BLaER1 treated with 17β-estradiol and CSF1 and Interleukin-3, amounts not matched to agents 10 nM and 100 nM (cell line): ENCODE measurements around the gene CEACAM4.

ENCODE experiments used
- H3K27ac ChIP-seq, 11 experiments: shearing (Covaris generic); formaldehyde crosslinking; 2 replicates each; pipeline ENCODE4 v1.8.1; 2022
- H3K27me3 ChIP-seq, 11 experiments: shearing (Covaris generic); formaldehyde crosslinking; 2 replicates each; pipeline ENCODE4 v1.8.1; 2022
- H3K36me3 ChIP-seq, 11 experiments: shearing (Covaris generic); formaldehyde crosslinking; 2 replicates each; pipeline ENCODE4 v1.8.1; 2022
- H3K4me1 ChIP-seq, 10 experiments: shearing (Covaris generic); formaldehyde crosslinking; 2 replicates each; pipeline ENCODE4 v1.8.1; 2022
- H3K4me2 ChIP-seq, 11 experiments: shearing (Covaris generic); formaldehyde crosslinking; 2 replicates each; pipeline ENCODE4 v1.8.1; 2022
- H3K4me3 ChIP-seq, 10 experiments: shearing (Covaris generic); formaldehyde crosslinking; 2 replicates each; pipeline ENCODE4 v1.8.1; 2022
- H3K9ac ChIP-seq, 11 experiments: shearing (Covaris generic); formaldehyde crosslinking; 2 replicates each; pipeline ENCODE4 v1.8.1; 2022
- H3K9me3 ChIP-seq, 11 experiments: shearing (Covaris generic); formaldehyde crosslinking; replicated peaks in 1 of 11; 2 replicates each; pipeline ENCODE4 v1.8.1; 2022
- H4K20me1 ChIP-seq, 11 experiments: shearing (Covaris generic); formaldehyde crosslinking; 2 replicates each; pipeline ENCODE4 v1.8.1; 2022
- Cebpa-rat ChIP-seq, 11 experiments: shearing (Covaris generic); IDR thresholded peaks; 2 replicates each; pipeline ENCODE4 v1.8.1; 2022

The CEACAM4 gene

GRCh38 chr19:41624515-41624914 is 2.4 kb downstream of the CEACAM4 start:
- no peak for TF ChIP-seq Cebpa-rat (IDR thresholded peaks at IDR 0.05)
- Histone ChIP-seq H3K27me3 (peaks cover 0 to 26% (median 22%) of the 10 kb centered on the region in 11 experiments; a peak in 14 of 22 replicates), H3K4me3 (peak overlapping the region in 3 of 10 experiments; percentile 37 to 73 (median 39); a peak in 5 of 20 replicates), H3K36me3 (no peaks in the 10 kb centered on the region), H3K27ac (peak overlapping the region in 3 of 11 experiments; percentile 4 to 50 (median 4); a peak in 2 of 22 replicates), H4K20me1 (no peaks in the 10 kb centered on the region; a peak in 1 of 22 replicates), H3K9ac (peak overlapping the region in 4 of 11 experiments; percentile 11 to 57 (median 32); a peak in 5 of 22 replicates), H3K4me2 (peak overlapping the region in 6 of 11 experiments; percentile 1 to 100 (median 94); a peak in 10 of 22 replicates), H3K4me1 (peaks cover 5 to 86% (median 68%) of the 10 kb centered on the region in 10 experiments), H3K9me3 (peaks cover 0 to 3% (median 0%) of the 10 kb centered on the region in 11 experiments; a peak in 3 of 22 replicates)

GRCh38 chr19:41623360-41623759 is 3.5 kb downstream of the CEACAM4 start:
- no peak for TF ChIP-seq Cebpa-rat (IDR thresholded peaks at IDR 0.05)
- Histone ChIP-seq H4K20me1 (peaks cover 0 to 2% (median 0%) of the 10 kb centered on the region in 11 experiments; a peak in 1 of 22 replicates), H3K36me3 (no peaks in the 10 kb centered on the region), H3K4me1 (peaks cover 17 to 98% (median 80%) of the 10 kb centered on the region in 10 experiments), H3K27me3 (peaks cover 0 to 25% (median 21%) of the 10 kb centered on the region in 11 experiments; a peak in 14 of 22 replicates), H3K9me3 (no peaks in the 10 kb centered on the region), H3K4me2 (peak overlapping the region in 7 of 11 experiments; percentile 21 to 100 (median 93); a peak in 12 of 22 replicates), H3K4me3 (peak overlapping the region in 2 of 10 experiments; percentile 39 to 73; a peak in 2 of 20 replicates), H3K9ac (peak overlapping the region in 2 of 11 experiments; percentile 11 to 57; a peak in 3 of 22 replicates), H3K27ac (peak overlapping the region in 3 of 11 experiments; percentile 4 to 89 (median 88); a peak in 4 of 22 replicates)

GRCh38 chr19:41621654-41622053 is 5.2 kb downstream of the CEACAM4 start:
- TF ChIP-seq Cebpa-rat (IDR thresholded peaks at IDR 0.05) = peak in 4 of 11 experiments; percentile 16 to 53 (median 38); a peak in 4 of 22 replicates
- Histone ChIP-seq H3K36me3 (no peaks in the 10 kb centered on the region), H3K9ac (peak overlapping the region in 5 of 11 experiments; percentile 23 to 78 (median 57); a peak in 9 of 22 replicates), H3K27ac (peak overlapping the region in 6 of 11 experiments; percentile 17 to 89 (median 84); a peak in 10 of 22 replicates), H3K4me3 (peak overlapping the region in 1 of 10 experiments; percentile 19; a peak in 1 of 20 replicates), H4K20me1 (peaks cover 0 to 3% (median 0%) of the 10 kb centered on the region in 11 experiments; a peak in 2 of 22 replicates), H3K27me3 (peaks cover 0 to 11% (median 6%) of the 10 kb centered on the region in 11 experiments; a peak in 13 of 22 replicates), H3K4me1 (peaks cover 17 to 100% (median 84%) of the 10 kb centered on the region in 10 experiments), H3K9me3 (no peaks in the 10 kb centered on the region), H3K4me2 (peak overlapping the region in 9 of 11 experiments; percentile 34 to 100 (median 85); a peak in 16 of 22 replicates)

GRCh38 chr19:41621226-41621625 is 5.6 kb downstream of the CEACAM4 start:
- H3K9me3 ChIP-seq = no peaks in the 10 kb centered on the region
- no peaks in the 10 kb centered on the region for H3K36me3 ChIP-seq
- H3K4me2 ChIP-seq = peak overlapping the region in 9 of 11 experiments; percentile 34 to 100 (median 86); a peak in 15 of 22 replicates
- no peak for TF ChIP-seq Cebpa-rat (IDR thresholded peaks at IDR 0.05)
- H3K4me3 ChIP-seq = 0 out of 20 replicates have a peak overlapping the region, but pooled peaks of 1 of the 10 experiments have one; percentile 19
- peak overlapping the region in 5 of 11 experiments; percentile 23 to 78 (median 57); a peak in 9 of 22 replicates for H3K9ac ChIP-seq
- H4K20me1 ChIP-seq = peaks cover 0 to 6% (median 0%) of the 10 kb centered on the region in 11 experiments; a peak in 2 of 22 replicates
- H3K27me3 ChIP-seq = peaks cover 0 to 6% (median 2%) of the 10 kb centered on the region in 11 experiments; a peak in 8 of 22 replicates
- peak overlapping the region in 7 of 11 experiments; percentile 70 to 89 (median 82); a peak in 10 of 22 replicates for H3K27ac ChIP-seq
- peaks cover 17 to 100% (median 85%) of the 10 kb centered on the region in 10 experiments for H3K4me1 ChIP-seq

GRCh38 chr19:41620171-41620570 is 6.7 kb downstream of the CEACAM4 start:
- Histone ChIP-seq H4K20me1 (peaks cover 0 to 6% (median 0%) of the 10 kb centered on the region in 11 experiments; a peak in 2 of 22 replicates), H3K4me3 (peak overlapping the region in 1 of 10 experiments; percentile 55; a peak in 1 of 20 replicates), H3K9ac (peak overlapping the region in 8 of 11 experiments; percentile 40 to 78 (median 70); a peak in 11 of 22 replicates), H3K4me2 (peak overlapping the region in 9 of 11 experiments; percentile 70 to 100 (median 86); a peak in 16 of 22 replicates), H3K9me3 (no peaks in the 10 kb centered on the region), H3K36me3 (no peaks in the 10 kb centered on the region), H3K27ac (peak overlapping the region in 10 of 11 experiments; percentile 64 to 89 (median 76); a peak in 17 of 22 replicates), H3K4me1 (peaks cover 17 to 100% (median 90%) of the 10 kb centered on the region in 10 experiments), H3K27me3 (no peaks in the 10 kb centered on the region; a peak in 1 of 22 replicates)
- no peak for TF ChIP-seq Cebpa-rat (IDR thresholded peaks at IDR 0.05)

GRCh38 chr19:41619018-41619556 is 7.8 kb downstream of the CEACAM4 start:
- Histone ChIP-seq H3K4me2 (peak overlapping the region; percentile 47 to 100 (median 85)), H3K4me1 (peaks cover 17 to 93% (median 86%) of the 10 kb centered on the region in 10 experiments), H4K20me1 (peaks cover 0 to 6% (median 0%) of the 10 kb centered on the region in 11 experiments; a peak in 2 of 22 replicates), H3K9ac (peak overlapping the region in 10 of 11 experiments; percentile 52 to 78 (median 67); a peak in 15 of 22 replicates), H3K36me3 (no peaks in the 10 kb centered on the region), H3K9me3 (no peaks in the 10 kb centered on the region), H3K27ac (peak overlapping the region in 10 of 11 experiments; percentile 64 to 89 (median 76); a peak in 18 of 22 replicates), H3K27me3 (no peaks in the 10 kb centered on the region; a peak in 1 of 22 replicates), H3K4me3 (peak overlapping the region in 3 of 10 experiments; percentile 6 to 55 (median 18); a peak in 5 of 20 replicates)
- peak in 6 of 11 experiments; percentile 39 to 66 (median 56); a peak in 10 of 22 replicates for TF ChIP-seq Cebpa-rat (IDR thresholded peaks at IDR 0.05)

- Histone ChIP-seq H3K9ac (peak overlapping the region in 4 of 11 experiments; percentile 2 to 78 (median 74); a peak in 4 of 22 replicates), H3K9me3 (peaks cover 0 to 7% (median 0%) of the 10 kb centered on the region in 11 experiments; a peak in 4 of 22 replicates), H3K4me1 (peaks cover 17 to 83% (median 77%) of the 10 kb centered on the region in 10 experiments), H4K20me1 (peaks cover 0 to 6% (median 0%) of the 10 kb centered on the region in 11 experiments; a peak in 2 of 22 replicates), H3K27me3 (no peaks in the 10 kb centered on the region; a peak in 1 of 22 replicates), H3K4me2 (peak overlapping the region in 10 of 11 experiments; percentile 3 to 100 (median 86); a peak in 16 of 22 replicates), H3K36me3 (no peaks in the 10 kb centered on the region), H3K27ac (peak overlapping the region in 7 of 11 experiments; percentile 37 to 89 (median 82); a peak in 10 of 22 replicates), H3K4me3 (no peak overlapping the region)
- no peak for TF ChIP-seq Cebpa-rat (IDR thresholded peaks at IDR 0.05)
These were observed 8.7 kb downstream of the CEACAM4 start for GRCh38 chr19:41617941-41618730.
